H1 (cell line): ENCODE data around the gene RNF135. TPM values are rescaled to one million over a fixed set of nuclear protein-coding genes. Genes with fewer than 3 reads are reported as not detected.

Experiments
- CTCF ChIA-PET: fragments of 300-600 bp; sonication (Branson Sonifier 250); formaldehyde crosslinking; loops from one replicate; lab custom pipeline; 2021; ENCODE audit not compliant: partially characterized antibody; lab: Charles Lee
- POLR2A ChIA-PET: fragments of 300-600 bp; sonication (Branson Sonifier 250); formaldehyde crosslinking; loops from one replicate; lab custom pipeline; 2021; ENCODE audit warnings: inconsistent platforms; ENCODE audit not compliant: partially characterized antibody; lab: Charles Lee
- DNase-seq, 2 experiments: peaks; one replicate each; pipeline versions ENCODE4 v3.0.0 to v3.0.0-alpha.2; 2010 to 2022; ENCODE audit warnings: low spot score in 2 of 2, low read depth in 1 of 2, mixed read lengths in 1 of 2
- FAIRE-seq: peaks from 2 replicates; lab custom pipeline; 2011; peaks lifted over from hg19 to GRCh38; lab: Jason Lieb, UNC
- H2AFZ ChIP-seq: 2 replicates; pipeline ENCODE4 v1.8.1; 2012; ENCODE audit warnings: low read length, inconsistent platforms
- H2AK5ac ChIP-seq: 2 replicates; pipeline ENCODE4 v1.6.1; 2013; ENCODE audit warnings: low read depth, low read length
- H2BK120ac ChIP-seq: replicated peaks from 2 replicates; pipeline ENCODE3; 2013; ENCODE audit warnings: low read depth, low read length, inconsistent platforms
- H2BK12ac ChIP-seq: 2 replicates; pipeline ENCODE4 v1.6.1; 2013; ENCODE audit warnings: low read depth, low read length
- H2BK15ac ChIP-seq: 2 replicates; pipeline ENCODE4 v1.6.1; 2013; ENCODE audit warnings: low read length
- H2BK20ac ChIP-seq: 2 replicates; pipeline ENCODE4 v1.6.1; 2013; ENCODE audit warnings: low read length
- H2BK5ac ChIP-seq: 2 replicates; pipeline ENCODE4 v1.6.1; 2013; ENCODE audit warnings: low read depth, low read length
- H3K14ac ChIP-seq: 2 replicates; pipeline ENCODE4 v1.6.1; 2013; ENCODE audit warnings: inconsistent platforms; ENCODE audit not compliant: insufficient read length
- H3K18ac ChIP-seq: 2 replicates; pipeline ENCODE4 v1.6.1; 2013; ENCODE audit warnings: low read length; ENCODE audit errors: extremely low read depth
- H3K23ac ChIP-seq: 2 replicates; pipeline ENCODE4 v1.6.1; 2013; ENCODE audit warnings: inconsistent platforms; ENCODE audit not compliant: insufficient read length
- H3K23me2 ChIP-seq: 2 replicates; pipeline ENCODE4 v1.6.1; 2013; ENCODE audit warnings: low read depth, low read length
- H3K27ac ChIP-seq: 2 replicates; pipeline ENCODE4 v1.6.1; 2011; ENCODE audit warnings: low read depth, low read length, inconsistent platforms
- H3K27me3 ChIP-seq, 4 experiments: replicated peaks in 1 of 4; 1 replicate in 1 of 4; 2 replicates in 3 of 4; pipeline versions ENCODE4 v1.6.1 to v1.8.1; 2011 to 2013; ENCODE audit warnings: low read length in 3 of 4, mild to moderate bottlenecking in 3 of 4, inconsistent platforms in 2 of 4, mixed read lengths in 2 of 4, moderate library complexity in 1 of 4; ENCODE audit not compliant: control insufficient read depth in 3 of 4, insufficient read depth in 3 of 4; ENCODE audit errors: extremely low read depth in 1 of 4
- H3K36me3 ChIP-seq, 4 experiments: 2 replicates each; pipeline versions ENCODE4 v1.6.1 to v1.8.1; 2011 to 2013; ENCODE audit warnings: mild to moderate bottlenecking in 4 of 4, low read length in 3 of 4, moderate library complexity in 2 of 4, control low read depth in 1 of 4, inconsistent platforms in 1 of 4; ENCODE audit not compliant: insufficient read depth in 4 of 4, control insufficient read depth in 2 of 4
- H3K4ac ChIP-seq: replicated peaks from 2 replicates; pipeline ENCODE3; 2013; ENCODE audit warnings: low read length, low read depth, mixed read lengths, inconsistent platforms; ENCODE audit not compliant: insufficient read length
- H3K4me1 ChIP-seq, 4 experiments: replicated peaks in 1 of 4; 1 replicate in 1 of 4; 2 replicates in 3 of 4; pipeline versions ENCODE4 v1.6.1 to v1.8.1; 2011 to 2013; ENCODE audit warnings: low read length in 3 of 4, inconsistent platforms in 2 of 4, mixed read lengths in 1 of 4; ENCODE audit not compliant: insufficient read depth in 4 of 4, control insufficient read depth in 3 of 4
- H3K4me2 ChIP-seq, 2 experiments: 2 replicates each; pipeline versions ENCODE4 v1.6.1 to v1.8.1; 2011 to 2013; ENCODE audit warnings: low read depth in 2 of 2, low read length in 2 of 2, control low read depth in 1 of 2, inconsistent platforms in 1 of 2, mild to moderate bottlenecking in 1 of 2; ENCODE audit not compliant: insufficient read depth in 1 of 2
- H3K4me3 ChIP-seq, 4 experiments: fragments of 200-600, 300-600 bp in 1 of 4; sonication (generic), shearing (Covaris generic), sonication (Bioruptor Twin) in 1 of 4; 2 replicates each; pipeline versions ENCODE4 v1.5.1 to v1.8.1; 2011 to 2016; ENCODE audit warnings: low read length in 4 of 4, low read depth in 3 of 4, control low read depth in 2 of 4, inconsistent platforms in 2 of 4, mild to moderate bottlenecking in 2 of 4, mixed read lengths in 1 of 4, moderate library complexity in 1 of 4; ENCODE audit not compliant: insufficient read depth in 2 of 4; ENCODE audit errors: extremely low read depth in 1 of 4
- H3K56ac ChIP-seq: replicated peaks from 2 replicates; pipeline ENCODE3; 2013; ENCODE audit warnings: low read depth, mild to moderate bottlenecking, mixed read lengths, low read length, inconsistent platforms; ENCODE audit not compliant: insufficient read length
- H3K79me1 ChIP-seq: 2 replicates; pipeline ENCODE4 v1.6.1; 2013; ENCODE audit warnings: low read depth, low read length, control low read depth
- H3K79me2 ChIP-seq, 2 experiments: 2 replicates each; pipeline versions ENCODE4 v1.6.1 to v1.8.1; 2012 to 2013; ENCODE audit warnings: low read length in 2 of 2, mild to moderate bottlenecking in 2 of 2, inconsistent platforms in 1 of 2; ENCODE audit not compliant: insufficient read depth in 2 of 2, control insufficient read depth in 1 of 2
- H3K9ac ChIP-seq, 4 experiments: replicated peaks in 1 of 4; 1 replicate in 1 of 4; 2 replicates in 3 of 4; pipeline versions ENCODE4 v1.6.1 to v1.8.1; 2011 to 2013; ENCODE audit warnings: low read depth in 3 of 4, low read length in 3 of 4, control low read depth in 2 of 4, mild to moderate bottlenecking in 2 of 4, moderate library complexity in 2 of 4, inconsistent platforms in 1 of 4; ENCODE audit errors: extremely low read depth in 1 of 4
- H3K9me3 ChIP-seq, 2 experiments: 2 replicates each; pipeline versions ENCODE4 v1.6.1 to v1.8.1; 2012 to 2013; ENCODE audit warnings: mild to moderate bottlenecking in 2 of 2, moderate library complexity in 2 of 2, control low read depth in 1 of 2, inconsistent platforms in 1 of 2, low read depth in 1 of 2, low read length in 1 of 2, mixed read lengths in 1 of 2; ENCODE audit not compliant: insufficient read depth in 2 of 2
- H4K20me1 ChIP-seq, 2 experiments: replicated peaks in 1 of 2; 2 replicates each; pipeline versions ENCODE3 to v1.8.1; 2011 to 2013; ENCODE audit warnings: inconsistent platforms in 2 of 2, low read length in 2 of 2, mild to moderate bottlenecking in 1 of 2; ENCODE audit not compliant: insufficient read depth in 2 of 2, control insufficient read depth in 1 of 2
- H4K5ac ChIP-seq: 2 replicates; pipeline ENCODE4 v1.6.1; 2013; ENCODE audit warnings: low read length, low read depth, mixed read lengths, inconsistent platforms; ENCODE audit not compliant: insufficient read length
- H4K8ac ChIP-seq: 2 replicates; pipeline ENCODE4 v1.8.0; 2013; ENCODE audit warnings: mild to moderate bottlenecking, moderate library complexity, low read length, inconsistent platforms; ENCODE audit not compliant: insufficient read depth; ENCODE audit errors: extremely low read depth
- H4K91ac ChIP-seq: replicated peaks from 2 replicates; pipeline ENCODE3; 2013; ENCODE audit warnings: low read length, mixed read lengths, inconsistent platforms; ENCODE audit not compliant: insufficient read length
- ASH2L ChIP-seq: fragments of 200-600, 300-600 bp; sonication (generic); IDR thresholded peaks from one replicate; pipeline ENCODE4 v1.7.1; 2017; ENCODE audit warnings: low read length
- BCL11A ChIP-seq, 2 experiments: IDR thresholded peaks; one replicate each; pipeline ENCODE4 v1.6.1; 2011; ENCODE audit warnings: low read depth in 2 of 2, low read length in 2 of 2, mild to moderate bottlenecking in 2 of 2
- GTF2F1 ChIP-seq: IDR thresholded peaks from 2 replicates; pipeline ENCODE4 v1.6.1; 2012; ENCODE audit warnings: low read depth, low read length, improper control_type of control experiment, borderline replicate concordance
- KDM4A ChIP-seq: IDR thresholded peaks from one replicate; pipeline ENCODE4 v1.7.1; 2012; ENCODE audit warnings: low read depth, mild to moderate bottlenecking, moderate library complexity, low read length, inconsistent platforms; ENCODE audit not compliant: severe bottlenecking
- POU5F1 ChIP-seq: IDR thresholded peaks from 2 replicates; pipeline ENCODE4 v1.6.1; 2011; ENCODE audit warnings: low read depth, mild to moderate bottlenecking, low read length, moderate library complexity
- SIN3A ChIP-seq, 2 experiments: IDR thresholded peaks in 1 of 2; conservative IDR thresholded peaks in 1 of 2; 2 replicates each; pipeline ENCODE4 v1.6.1; 2011 to 2012; ENCODE audit warnings: low read length in 2 of 2, improper control_type of control experiment in 1 of 2, low read depth in 1 of 2, mild to moderate bottlenecking in 1 of 2
- TAF1 ChIP-seq: IDR thresholded peaks from 2 replicates; pipeline ENCODE4 v1.6.1; 2011; ENCODE audit warnings: mild to moderate bottlenecking, low read depth, low read length
- TAF7 ChIP-seq: optimal IDR thresholded peaks from 2 replicates; pipeline ENCODE3; 2011; ENCODE audit warnings: low read depth, mild to moderate bottlenecking, inconsistent platforms, low read length, moderate library complexity, borderline replicate concordance
- WGBS, 2 experiments: shearing (Covaris generic) in 1 of 2; methylation state at CpG; one replicate each; pipeline versions ENCODE4 v1.1.6 to v1.1.7; 2013 to 2015; ENCODE audit warnings: low lambda C conversion rate in 2 of 2, mixed read lengths in 2 of 2, inconsistent platforms in 1 of 2, low coverage in 1 of 2, missing lambda C conversion rate in 1 of 2; ENCODE audit not compliant: insufficient replicate concordance in 2 of 2, insufficient coverage in 1 of 2, insufficient read length in 1 of 2; ENCODE audit errors: extremely low coverage in 1 of 2, missing lambda C conversion rate in 1 of 2; 5-methylcytosine and 5-hydroxymethylcytosine counted together
- polyA plus RNA-seq, 7 experiments: library from polyadenylated mRNA; depleted of rRNA in 3 of 7; stranded (reverse) in 5 of 7; unstranded in 2 of 7; fragments of >200 nt in 5 of 7; fragments of 200-250 nt in 2 of 7; gene quantifications; 1 replicate in 5 of 7; 2 replicates in 1 of 7; 4 replicates in 1 of 7; pipeline versions ENCODE4 v1.2.1 to v1.2.3, GENCODE V29; 2011 to 2013; ENCODE audit warnings: missing spikeins in 2 of 7, mixed read lengths in 2 of 7
- total RNA-seq: library from RNA; stranded (reverse); fragmentation: NEBNext Ultra II Directional; extraction: Animal tissue kit (Norgen Biotek cat#: 25700); gene quantifications from 2 replicates; pipeline ENCODE4 v1.2.1, GENCODE V29; 2021
- TF ChIP-seq, protein P1 (sequence below): IDR thresholded peaks from 2 replicates; pipeline ENCODE4 v1.6.1; 2012; ENCODE audit warnings: inconsistent platforms

The RNF135 gene
- total and polyA plus RNA-seq, 2 of the 8 experiments (the other 6 are each of a cell fraction or from before 2014, with no cell fraction given), result 8.8 to 9.0 TPM

DNA sequence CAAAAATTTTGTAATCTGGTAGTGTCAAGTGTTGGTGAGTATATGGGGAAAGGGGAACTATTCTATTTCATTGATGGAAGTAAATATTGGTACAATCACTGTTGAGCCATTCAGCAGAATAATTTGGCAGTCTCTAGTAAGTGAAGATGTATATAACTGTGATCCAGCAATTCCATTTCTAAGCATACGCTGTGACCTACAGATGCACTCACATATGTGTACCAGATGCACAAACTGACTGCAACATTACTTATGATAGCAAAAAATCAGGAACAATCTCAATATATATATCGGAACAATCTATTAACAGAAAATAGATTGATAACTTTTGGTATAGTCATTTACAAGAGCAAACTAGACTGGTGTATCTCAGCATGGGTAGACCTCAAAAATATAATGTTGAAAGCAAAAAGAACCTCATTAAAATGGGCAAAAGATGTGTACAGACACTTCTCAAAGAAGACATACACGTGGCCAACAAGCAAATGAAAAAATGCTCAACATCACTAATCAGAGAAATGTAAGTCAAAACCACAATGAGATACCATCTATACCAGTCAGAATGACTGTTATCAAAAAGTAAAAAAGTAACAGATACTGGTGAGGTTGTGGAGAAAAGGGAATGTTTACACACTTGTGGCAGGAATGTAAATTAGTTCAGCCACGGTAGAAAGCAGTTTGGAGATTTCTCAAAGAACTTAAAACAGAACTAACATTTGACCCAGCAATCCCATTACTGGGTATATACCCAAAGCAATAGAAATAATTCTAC, 28.3 kb upstream of the RNF135 start:
- Histone ChIP-seq H2BK5ac (no peak overlapping the region), H4K8ac (no peak overlapping the region), H2AK5ac (no peak overlapping the region), H3K23me2 (no peaks in the 10 kb centered on the region), H3K36me3 (no peaks in the 10 kb centered on the region), H3K4me1 (no peaks in the 10 kb centered on the region), H3K56ac (no peak overlapping the region), H3K4ac (no peak overlapping the region), H2AFZ (no peak overlapping the region), H4K5ac (no peak overlapping the region), H3K9ac (no peak overlapping the region), H3K9me3 (no peaks in the 10 kb centered on the region), H3K18ac (no peak overlapping the region), H3K23ac (no peak overlapping the region), H2BK15ac (no peak overlapping the region), H3K79me1 (no peaks in the 10 kb centered on the region), H2BK20ac (no peak overlapping the region), H4K20me1 (peaks cover 0 to 1% of the 10 kb centered on the region in 2 experiments), H3K14ac (no peak overlapping the region), H3K27ac (no peak overlapping the region), H3K4me2 (no peak overlapping the region), H4K91ac (no peak overlapping the region), H3K4me3 (no peak overlapping the region), H3K27me3 (no peaks in the 10 kb centered on the region), H2BK12ac (no peak overlapping the region), H3K79me2 (no peaks in the 10 kb centered on the region), H2BK120ac (no peak overlapping the region)
- no peak for TF ChIP-seq SIN3A (conservative IDR thresholded peaks at IDR 0.05 in 1 of 2, IDR thresholded peaks at IDR 0.05 in 1 of 2; ENCODE audit: low read depth in 1 of 2, low read length in 2 of 2)
- TF ChIP-seq, protein P1, sequence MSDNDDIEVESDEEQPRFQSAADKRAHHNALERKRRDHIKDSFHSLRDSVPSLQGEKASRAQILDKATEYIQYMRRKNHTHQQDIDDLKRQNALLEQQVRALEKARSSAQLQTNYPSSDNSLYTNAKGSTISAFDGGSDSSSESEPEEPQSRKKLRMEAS, result no peak
- no peak for TF ChIP-seq KDM4A
- TF ChIP-seq TAF1, result no peak
- TF ChIP-seq BCL11A (IDR thresholded peaks at IDR 0.05; ENCODE audit: low read depth in 2 of 2, low read length in 2 of 2), result no peak
- TF ChIP-seq TAF7, result no peak
- TF ChIP-seq ASH2L, result no peak
- no peak for TF ChIP-seq POU5F1
- TF ChIP-seq GTF2F1, result no peak
- DNase-seq (no peak), FAIRE-seq (no peak)
- ChIA-PET CTCF (no interaction called here), POLR2A (no interaction called here)
- 87% methylated on average over 4 of the region's 4 CpGs; no CpG with 5 or more reads in 1 of the 2 experiments for WGBS, 2 experiments
